ENCODE measurements around the gene AQP6. TPM values are rescaled to one million over a fixed set of nuclear protein-coding genes. Genes with fewer than 3 reads are reported as not detected.

AQP6 gene
- total RNA-seq, 1 experiment from 2014 or later: 0.09 TPM

- Histone ChIP-seq H4K8ac (replicated peaks; ENCODE audit: insufficient read length, low read depth, low read length) (no peak overlapping the region), H4K5ac (ENCODE audit: insufficient read length, low read depth, low read length) (no peak overlapping the region), H3K27me3 (ENCODE audit: insufficient read depth, low read length) (peaks cover 10% of the 10 kb centered on the region), H2BK120ac (ENCODE audit: low read depth, low read length, poor library complexity, severe bottlenecking) (no peak overlapping the region), H3K56ac (ENCODE audit: insufficient read length, low read depth, low read length) (no peak overlapping the region), H4K91ac (ENCODE audit: insufficient read length, low read depth, low read length) (no peak overlapping the region), H3K79me1 (ENCODE audit: insufficient read depth, low read depth, low read length, poor library complexity, severe bottlenecking) (no peaks in the 10 kb centered on the region), H2BK5ac (ENCODE audit: insufficient read length, low read length) (no peak overlapping the region), H3K9ac (ENCODE audit: extremely low read depth, insufficient read length, low read length) (no peak overlapping the region), H3T11ph (ENCODE audit: low read length) (no peak overlapping the region), H3K79me2 (ENCODE audit: insufficient read depth, low read length) (no peaks in the 10 kb centered on the region), H2AK5ac (ENCODE audit: insufficient read length, low read length) (no peak overlapping the region), H2BK12ac (ENCODE audit: insufficient read length, low read depth, low read length) (no peak overlapping the region), H3K23ac (ENCODE audit: insufficient read length, low read depth, low read length) (no peak overlapping the region), H3K14ac (ENCODE audit: insufficient read depth, low read length) (no peak overlapping the region; the same call in 1 of the 2 replicates), H3K4ac (ENCODE audit: low read depth, low read length) (no peak overlapping the region), H2AFZ (ENCODE audit: low read length) (no peak overlapping the region), H2BK15ac (ENCODE audit: low read depth, low read length) (no peak overlapping the region), H3K27ac (ENCODE audit: insufficient read length, low read depth, low read length) (no peak overlapping the region), H3K4me1 (ENCODE audit: insufficient read depth, low read length) (peaks cover 11% of the 10 kb centered on the region; the same call in 1 of the 2 replicates), H4K20me1 (ENCODE audit: control insufficient read depth, insufficient read depth, insufficient read length) (no peaks in the 10 kb centered on the region), H3K4me2 (ENCODE audit: insufficient read depth, insufficient read length, low read length) (peak overlapping the region; percentile 17), H3K23me2 (ENCODE audit: insufficient read length, low read depth, low read length, poor library complexity, severe bottlenecking) (peaks cover 5% of the 10 kb centered on the region), H3K9me3 (ENCODE audit: control insufficient read depth, low read depth, low read length) (no peaks in the 10 kb centered on the region), H2BK20ac (ENCODE audit: low read depth, low read length, poor library complexity, severe bottlenecking) (no peak overlapping the region), H3K18ac (ENCODE audit: insufficient read length, low read depth, low read length) (no peak overlapping the region)
- H3K36me3 Mint-ChIP-seq (ENCODE audit: insufficient read depth in 1 of 3, low read depth in 3 of 3): no peaks in the 10 kb centered on the region; a peak in 1 of 7 replicates
- H3K27me3 Mint-ChIP-seq (ENCODE audit: low read depth): peaks cover 75% of the 10 kb centered on the region
- no CpG with 5 or more reads among the region's 13 CpGs for WGBS (ENCODE audit: extremely low coverage, insufficient read length, low lambda C conversion rate)
- no peak for TF ChIP-seq CTCF (conservative IDR thresholded peaks at IDR 0.05)
- no peak for DNase-seq
- H3K4me3 Mint-ChIP-seq: peak overlapping the region; percentile 39 to 73
- H3K27ac Mint-ChIP-seq: no peak overlapping the region
- H3K9me3 Mint-ChIP-seq: no peaks in the 10 kb centered on the region
- peaks cover 31 to 35% of the 10 kb centered on the region in 2 experiments for H3K4me1 Mint-ChIP-seq
Observed at GRCh38 chr12:49960474-49961110, 12.2 kb upstream of the AQP6 start.

Measured in H9 (cell line).